HG02943 (cell line): ENCODE results near the gene SGMS1.
"Not testable (repeated sequence)": the region's sequence is repeated elsewhere in the genome, so short reads cannot be mapped to it uniquely, and the experiment has no call there.

Experiments used
- ATAC-seq: cut with Tn5 transposase; IDR thresholded peaks from one replicate; pipeline ENCODE4 v1.9.1; 2021; ENCODE audit warnings: mild to moderate bottlenecking, low read depth, moderate library complexity; ENCODE audit not compliant: unreplicated experiment

Gene SGMS1

DNA sequence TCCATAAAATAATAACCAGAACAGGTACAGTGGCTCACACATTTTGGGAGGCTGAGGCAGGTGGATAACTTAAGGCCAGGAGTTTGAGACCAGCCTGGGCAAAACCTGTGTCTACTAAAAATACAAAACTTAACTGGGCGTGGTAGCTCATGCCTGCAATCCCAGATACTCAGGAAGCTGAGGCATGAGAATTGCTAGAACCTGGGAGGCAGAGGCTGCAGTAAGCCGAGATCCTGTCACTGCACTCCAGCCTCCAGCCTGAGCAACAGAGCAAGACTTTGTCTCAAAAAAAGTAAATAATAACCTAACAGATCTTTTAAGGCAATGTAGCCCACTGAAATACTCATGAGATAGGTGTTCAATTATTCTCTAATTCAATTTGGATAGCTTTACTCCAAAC lies 265.3 kb downstream of the SGMS1 start:
- no peak for ATAC-seq

DNA sequence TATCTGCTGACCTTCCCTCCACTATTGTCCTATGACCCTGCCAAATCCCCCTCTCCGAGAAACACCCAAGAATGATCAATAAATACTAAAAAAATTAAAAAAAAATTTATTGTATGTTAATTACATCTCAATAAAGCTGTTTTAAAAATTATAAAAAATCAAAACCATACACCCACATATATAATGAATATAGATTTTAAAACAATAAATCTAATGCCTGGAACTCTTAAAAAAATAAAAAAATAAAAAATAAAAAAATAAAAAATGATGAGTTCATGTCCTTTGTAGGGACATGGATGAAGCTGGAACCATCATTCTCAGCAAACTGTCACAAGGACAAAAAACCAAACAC lies 267.3 kb downstream of the SGMS1 start:
- not testable (repeated sequence) for ATAC-seq

GRCh38 chr10:50355693-50356480 lies 267.9 kb downstream of the SGMS1 start:
- ATAC-seq: not testable (repeated sequence)

GRCh38 chr10:50351483-50352146 lies 272.1 kb downstream of the SGMS1 start:
- ATAC-seq: no peak

- no peak for ATAC-seq
These were observed 273.4 kb downstream of the SGMS1 start for GRCh38 chr10:50350366-50350765.

DNA sequence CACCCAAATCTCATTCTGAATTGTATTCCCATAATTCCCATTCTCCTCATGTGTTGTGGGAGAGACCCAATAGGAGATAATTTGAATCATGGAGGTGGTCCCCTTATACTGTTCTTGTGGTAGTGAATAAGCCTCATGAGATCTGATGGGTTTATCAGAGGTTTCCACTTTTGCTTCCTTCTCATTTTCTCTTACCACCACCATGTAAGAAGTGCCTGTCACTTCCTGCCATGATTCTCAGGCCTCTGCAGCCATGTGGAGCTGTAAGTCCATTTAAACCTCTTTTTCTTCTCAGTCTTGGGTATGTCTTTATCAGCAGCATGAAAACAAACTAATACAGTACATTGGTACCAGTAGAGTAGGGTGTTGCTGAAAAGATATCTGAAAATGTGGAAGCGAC lies 274.2 kb downstream of the SGMS1 start:
- no peak for ATAC-seq

GRCh38 chr10:50347394-50347802 lies 276.4 kb downstream of the SGMS1 start:
- ATAC-seq: peak; percentile 89

- ATAC-seq: no peak
These were observed 276.8 kb downstream of the SGMS1 start for GRCh38 chr10:50346942-50347341.

GRCh38 chr10:50345545-50345944 lies 278.2 kb downstream of the SGMS1 start:
- ATAC-seq: no peak

DNA sequence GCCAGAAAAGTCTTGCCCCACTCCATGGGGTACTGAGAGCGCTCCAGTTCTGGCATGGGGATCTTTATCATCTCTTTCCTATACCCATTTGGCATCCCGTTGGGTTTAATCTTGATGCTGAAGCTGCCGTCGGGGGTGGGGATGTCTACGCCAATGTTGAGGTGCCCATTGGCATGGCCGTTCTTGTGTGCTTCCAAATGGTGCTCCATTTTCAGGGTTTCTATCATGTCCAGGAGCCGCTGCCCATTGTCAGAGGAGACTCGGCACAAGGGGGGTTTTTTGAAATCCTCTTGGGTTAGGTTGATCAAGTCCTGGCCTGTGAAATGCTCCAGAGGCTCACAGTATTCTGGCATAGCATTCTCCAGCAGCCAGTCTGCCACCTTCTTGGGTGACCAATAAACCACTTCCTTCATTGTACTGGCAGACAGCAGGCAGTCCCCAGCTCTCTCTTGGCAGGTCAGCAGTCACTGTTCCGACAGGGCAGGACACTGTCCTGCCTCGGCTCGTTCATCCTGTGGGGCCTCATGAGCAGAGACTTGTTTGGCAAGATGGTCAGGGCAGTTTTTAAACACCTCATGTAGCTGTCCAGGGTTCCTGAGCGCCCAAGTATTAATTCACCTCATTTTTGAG lies 279.9 kb downstream of the SGMS1 start:
- ATAC-seq: no peak

- no peak for ATAC-seq
These were observed 281.8 kb downstream of the SGMS1 start for GRCh38 chr10:50341987-50342386.

DNA sequence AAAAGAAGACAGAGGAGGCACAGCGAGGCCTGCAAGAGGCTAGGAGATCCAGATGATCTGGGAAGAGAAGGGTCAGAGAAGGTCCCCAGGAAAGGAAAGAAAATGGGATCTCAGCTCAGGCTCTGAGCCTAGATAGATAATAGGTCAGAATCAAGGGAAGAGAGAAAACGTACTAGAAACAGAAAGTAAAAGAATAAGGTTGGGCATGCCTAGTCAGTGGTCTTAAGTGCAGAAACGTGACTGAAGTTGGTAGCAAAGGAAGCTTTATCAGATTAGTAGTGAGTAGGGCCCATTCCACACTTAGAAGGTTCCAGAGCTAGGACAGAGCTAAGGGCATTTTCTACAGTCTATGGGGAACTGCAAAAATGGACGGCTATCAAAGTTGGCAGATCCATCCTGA lies 287.6 kb downstream of the SGMS1 start:
- no peak for ATAC-seq

GRCh38 chr10:50335397-50335796 lies 288.4 kb downstream of the SGMS1 start:
- ATAC-seq: no peak

DNA sequence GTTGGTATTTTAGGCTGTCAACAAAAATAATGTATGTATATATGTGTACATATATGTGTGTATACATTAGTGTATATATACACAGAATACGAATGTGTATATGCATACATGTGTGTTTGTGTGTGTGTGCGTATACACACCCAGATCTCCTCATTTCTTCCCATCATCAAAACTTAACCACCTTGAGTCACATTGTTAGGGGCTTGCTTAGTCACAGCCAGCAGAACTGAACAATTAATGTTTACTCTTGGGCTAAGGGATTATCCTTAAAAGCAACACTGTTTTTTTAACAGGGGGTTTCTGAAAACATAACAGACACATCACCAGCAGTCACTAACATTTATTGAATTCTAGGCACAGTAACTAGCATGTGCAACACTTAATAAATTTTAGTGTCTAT lies 289.5 kb downstream of the SGMS1 start:
- ATAC-seq: no peak

GRCh38 chr10:50333872-50334271 lies 289.9 kb downstream of the SGMS1 start:
- ATAC-seq: no peak

DNA sequence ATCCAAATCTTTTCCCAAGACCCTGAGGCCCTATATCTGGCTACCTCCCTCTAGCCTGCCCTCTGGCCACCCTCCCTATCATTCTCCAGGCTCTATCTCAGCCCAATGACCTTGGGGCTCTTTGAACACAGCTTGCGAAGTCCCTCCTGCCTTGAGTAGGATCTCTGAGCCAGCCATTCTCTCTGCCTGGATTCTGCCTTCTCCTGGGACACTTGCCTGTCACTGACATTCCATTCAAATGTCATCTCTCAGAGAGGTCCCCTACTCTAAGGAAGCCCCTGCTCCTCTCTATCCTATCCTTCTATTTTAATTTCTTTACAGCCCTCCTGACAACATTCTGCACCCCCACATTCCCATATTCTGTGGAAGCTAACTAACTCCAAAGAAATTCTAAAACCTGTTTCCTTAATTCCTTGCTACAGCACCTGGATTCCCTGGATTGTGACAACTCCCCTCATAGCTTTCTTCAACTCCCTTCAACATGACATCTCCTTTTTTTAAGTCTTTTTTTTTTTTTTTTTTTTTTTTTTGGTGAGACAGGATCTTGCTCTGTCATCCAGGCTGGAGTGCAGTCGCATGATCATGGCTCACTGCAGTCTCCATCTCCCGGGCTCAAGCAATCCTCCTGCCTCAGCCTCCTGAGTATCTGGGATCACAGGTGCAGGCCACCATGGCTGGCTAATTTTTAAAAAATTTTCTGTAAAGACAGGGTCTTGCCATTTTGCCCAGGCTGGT lies 291.5 kb downstream of the SGMS1 start:
- ATAC-seq: no peak

DNA sequence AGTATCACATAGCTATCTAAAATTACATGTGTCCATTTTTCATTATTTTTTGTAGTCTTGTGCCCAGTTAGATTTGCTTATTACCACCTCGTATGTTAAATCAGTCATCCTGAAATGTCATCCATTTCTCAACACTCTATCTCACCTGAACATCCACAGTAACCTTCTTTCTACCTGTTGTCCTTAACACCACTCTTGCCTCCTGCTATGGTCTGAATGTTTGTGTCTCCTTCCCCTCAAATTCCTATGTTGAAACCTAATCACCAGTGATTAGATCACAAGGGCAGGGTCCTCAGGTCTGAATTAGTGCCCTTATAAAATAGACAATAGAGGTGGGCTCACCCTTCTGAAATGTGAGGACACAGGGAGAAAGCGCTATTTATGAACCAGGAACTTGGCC lies 292.3 kb downstream of the SGMS1 start:
- ATAC-seq: no peak

- no peak for ATAC-seq
These were observed 296.7 kb downstream of the SGMS1 start for GRCh38 chr10:50326757-50327701.

- no peak for ATAC-seq
These were observed 297.6 kb downstream of the SGMS1 start for GRCh38 chr10:50326172-50326555.
